Suprapubic skin (tissue), 3 donors: ENCODE results near the gene CYP19A1.

Experiments
- POLR2AphosphoS5 ChIP-seq, 3 donors: sonication (generic); formaldehyde crosslinking; IDR thresholded peaks; one replicate each; pipeline ENCODE4 v1.6.1; 2017; ENCODE audit warnings: antibody characterized with exemption in 3 of 3
- TF ChIP-seq, protein P1 (sequence below), 2 donors: fragments of 200-600 bp in 1 of 2; fragments of 450-650 bp in 1 of 2; sonication (generic) in 1 of 2; IDR thresholded peaks; one replicate each; pipeline ENCODE4 v1.5.1; 2016 to 2019; ENCODE audit warnings: antibody characterized with exemption in 2 of 2, mild to moderate bottlenecking in 1 of 2, moderate library complexity in 1 of 2

- TF ChIP-seq, protein P1, sequence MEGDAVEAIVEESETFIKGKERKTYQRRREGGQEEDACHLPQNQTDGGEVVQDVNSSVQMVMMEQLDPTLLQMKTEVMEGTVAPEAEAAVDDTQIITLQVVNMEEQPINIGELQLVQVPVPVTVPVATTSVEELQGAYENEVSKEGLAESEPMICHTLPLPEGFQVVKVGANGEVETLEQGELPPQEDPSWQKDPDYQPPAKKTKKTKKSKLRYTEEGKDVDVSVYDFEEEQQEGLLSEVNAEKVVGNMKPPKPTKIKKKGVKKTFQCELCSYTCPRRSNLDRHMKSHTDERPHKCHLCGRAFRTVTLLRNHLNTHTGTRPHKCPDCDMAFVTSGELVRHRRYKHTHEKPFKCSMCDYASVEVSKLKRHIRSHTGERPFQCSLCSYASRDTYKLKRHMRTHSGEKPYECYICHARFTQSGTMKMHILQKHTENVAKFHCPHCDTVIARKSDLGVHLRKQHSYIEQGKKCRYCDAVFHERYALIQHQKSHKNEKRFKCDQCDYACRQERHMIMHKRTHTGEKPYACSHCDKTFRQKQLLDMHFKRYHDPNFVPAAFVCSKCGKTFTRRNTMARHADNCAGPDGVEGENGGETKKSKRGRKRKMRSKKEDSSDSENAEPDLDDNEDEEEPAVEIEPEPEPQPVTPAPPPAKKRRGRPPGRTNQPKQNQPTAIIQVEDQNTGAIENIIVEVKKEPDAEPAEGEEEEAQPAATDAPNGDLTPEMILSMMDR (IDR thresholded peaks at IDR 0.05): no peak
- no peak for TF ChIP-seq POLR2AphosphoS5 (IDR thresholded peaks at IDR 0.05)
Observed at GRCh38 chr15:51327081-51327480, 11.3 kb downstream of the CYP19A1 start.
